NT2/D1 (cell line): ENCODE results near the gene PIP5KL1.

Experiments used
- SUZ12 ChIP-seq: IDR thresholded peaks from 2 replicates; pipeline ENCODE4 v1.6.1; 2011; ENCODE audit not compliant: insufficient read length, insufficient read depth; ENCODE audit errors: extremely low read depth
- YY1 ChIP-seq: IDR thresholded peaks from 2 replicates; pipeline ENCODE4 v1.6.1; 2011; ENCODE audit not compliant: insufficient read length, insufficient read depth
- ZNF274 ChIP-seq: IDR thresholded peaks from 2 replicates; pipeline ENCODE4 v1.6.1; 2011; ENCODE audit warnings: mild to moderate bottlenecking, low read depth, low read length

GRCh38 chr9:127931092-127931881, 710 bp upstream of the PIP5KL1 start:
- TF ChIP-seq YY1 (no peak), SUZ12 (no peak), ZNF274 (no peak)
